ENCODE measurements around the gene ADI1.

DNA sequence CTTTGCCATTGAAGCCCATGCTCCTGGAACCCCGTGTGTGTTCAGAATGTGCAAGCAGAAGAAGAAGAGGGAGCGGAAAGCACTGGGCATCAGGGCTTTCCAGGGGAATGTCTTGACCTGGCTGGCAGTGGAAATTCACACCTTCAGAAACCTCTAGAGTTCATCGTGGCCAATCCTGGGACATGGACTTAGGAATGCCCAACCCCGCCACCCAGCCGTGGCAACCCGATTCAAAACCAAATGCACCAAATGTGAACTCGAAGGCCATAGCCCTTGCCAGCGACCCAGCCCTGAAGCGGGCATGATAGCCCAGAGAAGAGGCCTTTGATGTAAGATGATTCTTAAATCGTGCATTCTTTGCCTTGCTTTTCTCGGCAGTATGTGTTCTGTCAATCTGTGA is 69.4 kb downstream of the ADI1 start:
- TF ChIP-seq, protein P1, sequence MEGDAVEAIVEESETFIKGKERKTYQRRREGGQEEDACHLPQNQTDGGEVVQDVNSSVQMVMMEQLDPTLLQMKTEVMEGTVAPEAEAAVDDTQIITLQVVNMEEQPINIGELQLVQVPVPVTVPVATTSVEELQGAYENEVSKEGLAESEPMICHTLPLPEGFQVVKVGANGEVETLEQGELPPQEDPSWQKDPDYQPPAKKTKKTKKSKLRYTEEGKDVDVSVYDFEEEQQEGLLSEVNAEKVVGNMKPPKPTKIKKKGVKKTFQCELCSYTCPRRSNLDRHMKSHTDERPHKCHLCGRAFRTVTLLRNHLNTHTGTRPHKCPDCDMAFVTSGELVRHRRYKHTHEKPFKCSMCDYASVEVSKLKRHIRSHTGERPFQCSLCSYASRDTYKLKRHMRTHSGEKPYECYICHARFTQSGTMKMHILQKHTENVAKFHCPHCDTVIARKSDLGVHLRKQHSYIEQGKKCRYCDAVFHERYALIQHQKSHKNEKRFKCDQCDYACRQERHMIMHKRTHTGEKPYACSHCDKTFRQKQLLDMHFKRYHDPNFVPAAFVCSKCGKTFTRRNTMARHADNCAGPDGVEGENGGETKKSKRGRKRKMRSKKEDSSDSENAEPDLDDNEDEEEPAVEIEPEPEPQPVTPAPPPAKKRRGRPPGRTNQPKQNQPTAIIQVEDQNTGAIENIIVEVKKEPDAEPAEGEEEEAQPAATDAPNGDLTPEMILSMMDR (IDR thresholded peaks at IDR 0.05 in 4 of 5, conservative IDR thresholded peaks at IDR 0.05 in 1 of 5) = no peak
- TF ChIP-seq POLR2A (IDR thresholded peaks at IDR 0.05) = no peak
